OCI-LY7 (cell line): ENCODE data around the gene CREB5. TPM values are rescaled to one million over a fixed set of nuclear protein-coding genes. Genes with fewer than 3 reads are reported as not detected.

Experiments
- BruUV-seq: library from RNA; stranded (reverse); fragments of 400-500 nt; replicated peaks from 2 replicates; lab custom pipeline; 2021; lab: Mats Ljungman, UMichigan
- CTCF ChIA-PET: fragments of 300-600 bp; sonication (Branson Sonifier 250); formaldehyde crosslinking; loops from one replicate; lab custom pipeline; 2022; ENCODE audit warnings: antibody characterized with exemption; ENCODE audit not compliant: unreplicated experiment; lab: Charles Lee
- POLR2A ChIA-PET: fragments of 300-600 bp; sonication (Branson Sonifier 250); formaldehyde crosslinking; loops from one replicate; lab custom pipeline; 2022; ENCODE audit warnings: antibody characterized with exemption; lab: Charles Lee
- DNase-seq: peaks from one replicate; pipeline ENCODE4 v3.0.0-alpha.2; 2015; ENCODE audit warnings: low spot score
- H2AFZ ChIP-seq: fragments of 200-600 bp; sonication (generic), shearing (Covaris generic); 2 replicates; pipeline ENCODE4 v1.6.1; 2014; ENCODE audit warnings: mild to moderate bottlenecking, antibody characterized with exemption, low read length, moderate library complexity
- H3K27ac ChIP-seq: fragments of 200-600 bp; sonication (generic); 2 replicates; pipeline ENCODE4 v1.5.1; 2014; ENCODE audit warnings: mixed run types, low read depth, mild to moderate bottlenecking, moderate library complexity, low read length, inconsistent platforms; ENCODE audit not compliant: poor library complexity, severe bottlenecking
- H3K36me3 ChIP-seq: fragments of 200-600 bp; sonication (generic); 2 replicates; pipeline ENCODE4 v1.6.1; 2014; ENCODE audit warnings: mild to moderate bottlenecking, antibody characterized with exemption, low read length, moderate library complexity, mixed read lengths; ENCODE audit not compliant: insufficient read depth
- H3K4me1 ChIP-seq: fragments of 200-600 bp; sonication (generic); 2 replicates; pipeline ENCODE4 v1.5.1; 2014; ENCODE audit warnings: mild to moderate bottlenecking, low read length; ENCODE audit not compliant: insufficient read depth, poor library complexity, severe bottlenecking
- H3K4me2 ChIP-seq: fragments of 200-600 bp; sonication (generic); 2 replicates; pipeline ENCODE4 v1.6.1; 2014; ENCODE audit warnings: mild to moderate bottlenecking, low read length
- H3K4me3 ChIP-seq: fragments of 200-600 bp; sonication (generic); 2 replicates; pipeline ENCODE4 v1.5.1; 2014; ENCODE audit warnings: mild to moderate bottlenecking, low read depth, low read length; ENCODE audit not compliant: poor library complexity, severe bottlenecking
- H3K79me2 ChIP-seq: fragments of 200-600 bp; sonication (generic); 2 replicates; pipeline ENCODE4 v1.6.1; 2016; ENCODE audit warnings: low read depth, mild to moderate bottlenecking, low read length, moderate library complexity, mixed read lengths; ENCODE audit not compliant: insufficient read depth
- H3K9me2 ChIP-seq: fragments of 200-600 bp; sonication (generic); 2 replicates; pipeline ENCODE4 v1.6.1; 2016; ENCODE audit warnings: mild to moderate bottlenecking, low read length, mixed read lengths; ENCODE audit not compliant: insufficient read depth
- H3K9me3 ChIP-seq: fragments of 200-600 bp; sonication (generic); 2 replicates; pipeline ENCODE4 v1.6.1; 2014; ENCODE audit warnings: mild to moderate bottlenecking, mixed run types, low read length, mixed read lengths
- H4K20me1 ChIP-seq: fragments of 200-600 bp; sonication (generic); 2 replicates; pipeline ENCODE4 v1.6.1; 2014; ENCODE audit warnings: mild to moderate bottlenecking, antibody characterized with exemption, low read length, moderate library complexity, mixed read lengths; ENCODE audit not compliant: insufficient read depth
- EZH2phosphoT487 ChIP-seq: fragments of 200-600 bp; sonication (generic); IDR thresholded peaks from 2 replicates; pipeline ENCODE4 v1.6.1; 2018; ENCODE audit warnings: low read depth, borderline replicate concordance, mild to moderate bottlenecking, mixed run types, antibody characterized with exemption, low read length, moderate library complexity, mixed read lengths
- intact Hi-C: fragments of 100-400 bp; cut with micrococcal nuclease; formaldehyde crosslinking; loops from one replicate; pipeline ENCODE4 v1.10.0; 2022; ENCODE audit not compliant: unreplicated experiment
- total RNA-seq, 2 experiments: library from RNA; depleted of rRNA in 1 of 2; stranded (reverse); fragments of >200 nt in 1 of 2; shearing (Covaris generic) in 1 of 2; gene quantifications; 2 replicates each; pipeline ENCODE4 v1.2.3, GENCODE V29; 2014 to 2022
- TF ChIP-seq, protein P1 (sequence below): fragments of 200-600 bp; sonication (generic); conservative IDR thresholded peaks from 2 replicates; pipeline ENCODE4 v1.5.1; 2014; ENCODE audit warnings: mild to moderate bottlenecking, antibody characterized with exemption, low read length, moderate library complexity, mixed read lengths

CREB5 gene
- total RNA-seq, 2 experiments from 2014 or later = 2.0 to 13.3 TPM

DNA sequence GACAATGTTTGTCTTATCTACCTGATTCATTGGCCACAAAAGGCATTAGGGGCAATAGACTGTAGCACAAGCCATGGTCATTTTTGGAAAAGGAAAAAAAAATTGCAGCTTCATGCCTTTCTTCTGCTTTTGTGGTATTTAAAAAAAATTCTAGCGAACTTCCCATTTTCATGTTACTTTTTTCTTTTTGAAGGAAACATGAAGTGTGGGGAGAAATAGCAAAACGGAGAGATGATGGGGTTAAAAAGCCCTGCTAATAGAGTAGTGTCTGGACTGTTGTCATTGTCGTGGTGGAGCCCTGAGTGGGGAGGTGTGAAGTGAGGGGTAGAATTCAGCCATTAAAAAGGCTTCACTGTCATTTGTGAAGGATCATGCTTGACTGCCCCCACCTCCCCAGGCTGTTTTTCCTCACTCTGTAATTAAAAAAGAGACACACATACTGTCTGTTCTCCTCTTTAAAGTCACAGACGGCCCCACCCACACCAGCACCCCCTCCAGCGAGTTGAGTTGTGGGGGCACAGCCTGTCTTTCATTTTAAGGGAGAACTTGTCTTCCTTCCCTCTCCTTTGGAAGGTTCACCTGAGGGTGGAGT is 272.4 kb downstream of the CREB5 start:
- Histone ChIP-seq H3K4me3 (no peak overlapping the region), H3K27ac (no peak overlapping the region), H3K4me1 (peaks cover 12% of the 10 kb centered on the region), H3K9me3 (no peaks in the 10 kb centered on the region), H2AFZ (no peak overlapping the region), H3K79me2 (no peaks in the 10 kb centered on the region), H4K20me1 (peaks cover 3% of the 10 kb centered on the region), H3K4me2 (peak overlapping the region; percentile 46), H3K36me3 (no peaks in the 10 kb centered on the region), H3K9me2 (no peaks in the 10 kb centered on the region)
- DNase-seq = no peak
- intact Hi-C loops = no loop called here
- no TSS peak for BruUV-seq
- POLR2A ChIA-PET = interaction anchor here (0.6 to 2.6 kb wide), 7 partner anchors 10 to 291 kb away, joined by 3 to 12 read pairs (median 4); no protein-coding TSS in a partner anchor
- TF ChIP-seq, protein P1, sequence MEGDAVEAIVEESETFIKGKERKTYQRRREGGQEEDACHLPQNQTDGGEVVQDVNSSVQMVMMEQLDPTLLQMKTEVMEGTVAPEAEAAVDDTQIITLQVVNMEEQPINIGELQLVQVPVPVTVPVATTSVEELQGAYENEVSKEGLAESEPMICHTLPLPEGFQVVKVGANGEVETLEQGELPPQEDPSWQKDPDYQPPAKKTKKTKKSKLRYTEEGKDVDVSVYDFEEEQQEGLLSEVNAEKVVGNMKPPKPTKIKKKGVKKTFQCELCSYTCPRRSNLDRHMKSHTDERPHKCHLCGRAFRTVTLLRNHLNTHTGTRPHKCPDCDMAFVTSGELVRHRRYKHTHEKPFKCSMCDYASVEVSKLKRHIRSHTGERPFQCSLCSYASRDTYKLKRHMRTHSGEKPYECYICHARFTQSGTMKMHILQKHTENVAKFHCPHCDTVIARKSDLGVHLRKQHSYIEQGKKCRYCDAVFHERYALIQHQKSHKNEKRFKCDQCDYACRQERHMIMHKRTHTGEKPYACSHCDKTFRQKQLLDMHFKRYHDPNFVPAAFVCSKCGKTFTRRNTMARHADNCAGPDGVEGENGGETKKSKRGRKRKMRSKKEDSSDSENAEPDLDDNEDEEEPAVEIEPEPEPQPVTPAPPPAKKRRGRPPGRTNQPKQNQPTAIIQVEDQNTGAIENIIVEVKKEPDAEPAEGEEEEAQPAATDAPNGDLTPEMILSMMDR = no peak
- no peak for TF ChIP-seq EZH2phosphoT487
- CTCF ChIA-PET = no interaction called here

DNA sequence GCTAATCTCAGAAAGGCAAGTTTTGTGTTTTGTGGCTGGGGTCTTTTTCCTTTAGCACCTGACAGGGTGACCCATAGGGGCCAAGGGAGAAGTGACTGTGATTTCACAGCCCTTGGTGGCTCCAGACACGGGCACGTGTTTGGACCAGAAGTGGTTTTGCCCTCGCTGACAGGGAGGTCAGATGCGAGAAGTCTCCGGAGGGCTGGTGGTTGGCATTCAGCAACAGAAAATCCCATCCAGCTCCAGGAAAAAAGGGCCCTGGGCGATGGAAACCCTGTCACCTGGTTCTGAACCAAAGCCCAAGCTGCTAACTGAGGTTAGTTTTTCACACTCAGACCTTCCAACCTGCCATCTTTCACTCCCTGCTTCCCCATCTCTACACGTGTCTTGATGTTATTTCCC is 272.9 kb downstream of the CREB5 start:
- intact Hi-C loops = no loop called here
- H2AFZ ChIP-seq = no peak overlapping the region
- POLR2A ChIA-PET = interaction anchor here (0.6 to 1.4 kb wide), 5 partner anchors 15 to 292 kb away, joined by 3 to 5 read pairs (median 4); no protein-coding TSS in a partner anchor
- H3K4me2 ChIP-seq = no peak overlapping the region; the same call in 1 of the 2 replicates
- peaks cover 12% of the 10 kb centered on the region for H3K4me1 ChIP-seq
- no peak for DNase-seq
- H3K4me3 ChIP-seq = no peak overlapping the region
- no TSS peak for BruUV-seq
- H3K36me3 ChIP-seq = no peaks in the 10 kb centered on the region
- no peaks in the 10 kb centered on the region for H3K9me3 ChIP-seq
- peaks cover 3% of the 10 kb centered on the region for H4K20me1 ChIP-seq
- no peak overlapping the region for H3K27ac ChIP-seq
- H3K79me2 ChIP-seq = no peaks in the 10 kb centered on the region
- no peaks in the 10 kb centered on the region for H3K9me2 ChIP-seq
- TF ChIP-seq, protein P1 = no peak
- TF ChIP-seq EZH2phosphoT487 = no peak
- CTCF ChIA-PET = interaction anchor here (0.6 kb wide), 1 partner anchor 298 kb away, joined by 3 read pairs; no protein-coding TSS in a partner anchor
